Natural killer cell (primary cell): ENCODE data around the gene CDH23. TPM values are rescaled to one million over a fixed set of nuclear protein-coding genes. Genes with fewer than 3 reads are reported as not detected.

ENCODE experiments used
- ATAC-seq, 3 donors: fragments of 150-1000 bp in 2 of 3; fragments of 200-7000 bp in 1 of 3; cut with Tn5 transposase; 1 replicate in 1 of 3; 2 replicates in 2 of 3; pipeline ENCODE4 v1.10.0; 2021; ENCODE audit warnings: mild to moderate bottlenecking in 2 of 3, moderate library complexity in 2 of 3
- DNase-seq, 2 donors: peaks; one replicate each; pipeline versions ENCODE4 v3.0.0 to v3.0.0-alpha.2; 2013 to 2021; ENCODE audit warnings: mixed read lengths in 1 of 2
- H3K27ac ChIP-seq: one replicate; pipeline ENCODE4 v1.5.1; 2013; ENCODE audit warnings: mild to moderate bottlenecking, low read length
- H3K27me3 ChIP-seq: one replicate; pipeline ENCODE4 v1.6.1; 2013; ENCODE audit warnings: low read length; ENCODE audit not compliant: control insufficient read depth, insufficient read depth
- H3K36me3 ChIP-seq: one replicate; pipeline ENCODE4 v1.6.1; 2013; ENCODE audit warnings: low read length; ENCODE audit not compliant: control insufficient read depth, insufficient read depth
- H3K4me1 ChIP-seq: one replicate; pipeline ENCODE4 v1.6.1; 2013; ENCODE audit warnings: low read length; ENCODE audit not compliant: control insufficient read depth, insufficient read depth
- H3K4me3 ChIP-seq: one replicate; pipeline ENCODE4 v1.5.1; 2013; ENCODE audit warnings: low read length
- H3K9me3 ChIP-seq: one replicate; pipeline ENCODE4 v1.6.1; 2013; ENCODE audit warnings: low read length; ENCODE audit not compliant: control insufficient read depth, insufficient read depth
- H3K27ac Mint-ChIP-seq, 2 donors: one replicate each; pipeline ENCODE4 v1.8.0; 2022; ENCODE audit warnings: mild to moderate bottlenecking in 2 of 2, mixed read lengths in 2 of 2, moderate library complexity in 1 of 2
- H3K27me3 Mint-ChIP-seq, 2 donors: one replicate each; pipeline ENCODE4 v1.8.0; 2022; ENCODE audit warnings: low read depth in 2 of 2, mixed read lengths in 2 of 2
- H3K36me3 Mint-ChIP-seq: one replicate; pipeline ENCODE4 v1.8.0; 2022; ENCODE audit warnings: mixed read lengths
- H3K4me1 Mint-ChIP-seq, 2 donors: one replicate each; pipeline ENCODE4 v1.8.0; 2022; ENCODE audit warnings: mixed read lengths in 2 of 2
- H3K4me3 Mint-ChIP-seq: one replicate; pipeline ENCODE4 v1.8.0; 2022; ENCODE audit warnings: mild to moderate bottlenecking, moderate library complexity, mixed read lengths
- H3K9me3 Mint-ChIP-seq, 2 donors: one replicate each; pipeline ENCODE4 v1.8.0; 2022; ENCODE audit warnings: mixed read lengths in 2 of 2
- CTCF ChIP-seq: fragments of 200-600 bp; IDR thresholded peaks from one replicate; pipeline ENCODE4 v1.8.0; 2022; ENCODE audit warnings: antibody characterized with exemption
- WGBS: methylation state at CpG from one replicate; pipeline ENCODE4 v1.1.7; 2013; ENCODE audit warnings: missing lambda C conversion rate; ENCODE audit not compliant: insufficient coverage; 5-methylcytosine and 5-hydroxymethylcytosine counted together
- intact Hi-C: fragments of 100-400 bp; cut with micrococcal nuclease; formaldehyde crosslinking; loops from one replicate; pipeline ENCODE4 v1.14.2; 2022
- total RNA-seq, 4 donors: library from RNA; stranded (reverse); fragments of 120-200 nt in 1 of 4; gene quantifications; one replicate each; pipeline versions ENCODE4 v1.2.3 to v1.2.4, GENCODE V29; 2013 to 2022

The CDH23 gene
- total RNA-seq, 3 donors from 2014 or later (not counting 1 experiment from before 2014, with no cell fraction given), result 1.2 to 6.0 (median 4.3) TPM

- Histone ChIP-seq H3K36me3 (peaks cover 85% of the 10 kb centered on the region), H3K27ac (no peak overlapping the region), H3K9me3 (no peaks in the 10 kb centered on the region), H3K27me3 (no peaks in the 10 kb centered on the region), H3K4me3 (no peak overlapping the region), H3K4me1 (peaks cover 30% of the 10 kb centered on the region)
- intact Hi-C loops, result no loop called here
- Mint-ChIP-seq H3K27me3 (no peaks in the 10 kb centered on the region), H3K4me3 (no peak overlapping the region), H3K36me3 (no peaks in the 10 kb centered on the region), H3K27ac (no peak overlapping the region), H3K4me1 (peaks cover 22 to 24% of the 10 kb centered on the region in 2 donors), H3K9me3 (no peaks in the 10 kb centered on the region)
- DNase-seq (no peak), ATAC-seq (no peak)
- WGBS, result 96% methylated on average over 4 of the region's 4 CpGs
- no peak for TF ChIP-seq CTCF
Measured at GRCh38 chr10:71823356-71823755, 426.6 kb downstream of the CDH23 start.

DNA sequence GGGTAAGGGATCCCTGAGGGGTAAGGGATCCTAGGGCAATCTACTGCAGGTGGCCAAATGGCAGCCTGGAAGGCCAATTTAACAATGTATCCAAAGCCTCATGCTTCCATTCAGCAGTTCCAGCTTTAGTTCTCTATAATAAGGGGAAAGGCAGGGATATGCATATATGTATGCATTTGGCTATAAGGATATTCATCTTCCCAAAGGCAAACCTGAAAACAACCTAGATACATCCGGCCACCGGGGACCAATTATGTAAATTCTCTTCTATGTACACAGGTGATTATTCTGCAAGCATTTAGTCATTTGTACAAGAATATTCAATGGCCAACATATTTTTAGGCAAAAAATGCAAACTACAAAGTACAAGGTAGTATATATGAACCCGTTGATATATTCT is 427.6 kb downstream of the CDH23 start:
- H3K36me3 ChIP-seq, result peaks cover 82% of the 10 kb centered on the region
- no peaks in the 10 kb centered on the region for H3K27me3 Mint-ChIP-seq
- ATAC-seq (no peak), DNase-seq (no peak)
- H3K36me3 Mint-ChIP-seq, result no peaks in the 10 kb centered on the region
- no peak overlapping the region for H3K4me3 Mint-ChIP-seq
- peaks cover 25% of the 10 kb centered on the region for H3K4me1 ChIP-seq
- H3K4me1 Mint-ChIP-seq, result peaks cover 22 to 24% of the 10 kb centered on the region in 2 donors
- TF ChIP-seq CTCF, result no peak
- H3K4me3 ChIP-seq, result no peak overlapping the region
- WGBS, result 100% methylated on average over 2 of the region's 3 CpGs
- H3K9me3 Mint-ChIP-seq, result no peaks in the 10 kb centered on the region
- no peak overlapping the region for H3K27ac Mint-ChIP-seq
- H3K9me3 ChIP-seq, result no peaks in the 10 kb centered on the region
- no peaks in the 10 kb centered on the region for H3K27me3 ChIP-seq
- intact Hi-C loops, result no loop called here
- H3K27ac ChIP-seq, result no peak overlapping the region

DNA sequence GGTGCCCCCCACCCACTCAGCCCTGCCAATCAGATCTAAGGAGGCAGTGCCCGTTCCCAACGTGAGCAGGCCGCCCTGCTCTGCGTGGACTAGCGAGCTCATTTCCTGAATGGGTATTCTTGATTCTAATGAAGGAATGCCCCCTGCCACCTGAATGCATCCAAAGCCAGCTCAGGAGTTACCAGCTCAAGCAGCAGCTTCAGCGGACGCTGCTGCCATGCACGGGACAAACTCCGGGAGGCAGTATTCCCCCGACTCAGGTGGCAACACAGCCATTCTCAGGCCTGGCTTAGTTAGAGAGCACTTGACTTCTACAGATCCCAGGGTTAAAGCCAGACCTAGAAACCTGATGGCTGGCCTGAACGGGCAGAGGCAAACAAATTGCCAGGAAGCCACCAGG is 428.5 kb downstream of the CDH23 start:
- H3K27ac ChIP-seq, result no peak overlapping the region
- ATAC-seq, result no peak
- intact Hi-C loops, result no loop called here

More for the DNA sequence above, 428.5 kb downstream of the CDH23 start:
- H3K4me3 ChIP-seq, result no peak overlapping the region
- Mint-ChIP-seq H3K9me3 (no peaks in the 10 kb centered on the region), H3K4me1 (peaks cover 22 to 24% of the 10 kb centered on the region in 2 donors), H3K27ac (no peak overlapping the region), H3K36me3 (peaks cover 4% of the 10 kb centered on the region), H3K4me3 (no peak overlapping the region), H3K27me3 (no peaks in the 10 kb centered on the region)
- H3K4me1 ChIP-seq, result peaks cover 22% of the 10 kb centered on the region
- no peaks in the 10 kb centered on the region for H3K27me3 ChIP-seq
- H3K9me3 ChIP-seq, result no peaks in the 10 kb centered on the region
- no peak for DNase-seq
- no peak for TF ChIP-seq CTCF
- peaks cover 78% of the 10 kb centered on the region for H3K36me3 ChIP-seq
- WGBS, result 87% methylated on average over 10 of the region's 11 CpGs
